ENCODE data around the gene SEZ6L2.

The SEZ6L2 gene

GRCh38 chr16:29904947-29905346, 5.6 kb upstream of the SEZ6L2 start:
- H3K4me1 ChIP-seq (ENCODE audit: insufficient read depth, low read length): peaks cover 3% of the 10 kb centered on the region
- H3K4me3 ChIP-seq (ENCODE audit: low read length): no peak overlapping the region
- peaks cover 3% of the 10 kb centered on the region for H3K36me3 ChIP-seq (ENCODE audit: insufficient read depth, low read length)
- no peak overlapping the region for H2AFZ ChIP-seq (ENCODE audit: low read depth, low read length)
- H3K9me3 ChIP-seq (ENCODE audit: low read length): no peaks in the 10 kb centered on the region
- H3K27me3 ChIP-seq (ENCODE audit: insufficient read depth, low read length): peaks cover 2% of the 10 kb centered on the region

- Histone ChIP-seq H3K4me3 (ENCODE audit: low read length) (no peak overlapping the region), H3K9me3 (ENCODE audit: low read length) (no peaks in the 10 kb centered on the region), H3K27me3 (ENCODE audit: insufficient read depth, low read length) (peaks cover 2% of the 10 kb centered on the region), H3K4me1 (ENCODE audit: insufficient read depth, low read length) (peaks cover 11% of the 10 kb centered on the region), H2AFZ (ENCODE audit: low read depth, low read length) (no peak overlapping the region), H3K36me3 (ENCODE audit: insufficient read depth, low read length) (peaks cover 3% of the 10 kb centered on the region)
Observed at GRCh38 chr16:29903590-29903989, 4.2 kb upstream of the SEZ6L2 start.

- H3K4me3 ChIP-seq (ENCODE audit: low read length): no peak overlapping the region
- H3K36me3 ChIP-seq (ENCODE audit: insufficient read depth, low read length): peaks cover 2% of the 10 kb centered on the region
- H3K9me3 ChIP-seq (ENCODE audit: low read length): no peaks in the 10 kb centered on the region
- H3K4me1 ChIP-seq (ENCODE audit: insufficient read depth, low read length): peaks cover 26% of the 10 kb centered on the region
- H2AFZ ChIP-seq (ENCODE audit: low read depth, low read length): no peak overlapping the region
- peaks cover 2% of the 10 kb centered on the region for H3K27me3 ChIP-seq (ENCODE audit: insufficient read depth, low read length)
Observed at GRCh38 chr16:29901607-29901945, 2.2 kb upstream of the SEZ6L2 start.

- H3K9me3 ChIP-seq (ENCODE audit: low read length): no peaks in the 10 kb centered on the region
- H3K4me1 ChIP-seq (ENCODE audit: insufficient read depth, low read length): peaks cover 28% of the 10 kb centered on the region
- H3K36me3 ChIP-seq (ENCODE audit: insufficient read depth, low read length): no peaks in the 10 kb centered on the region
- peak overlapping the region; percentile 66 for H3K4me3 ChIP-seq (ENCODE audit: low read length)
- H3K27me3 ChIP-seq (ENCODE audit: insufficient read depth, low read length): peaks cover 2% of the 10 kb centered on the region
- no peak overlapping the region for H2AFZ ChIP-seq (ENCODE audit: low read depth, low read length)
Observed at GRCh38 chr16:29900888-29901606, 1.7 kb upstream of the SEZ6L2 start.

- peak within 1 kb of the TSS; percentile 66 for H3K4me3 ChIP-seq (ENCODE audit: low read length)
- H2AFZ ChIP-seq (ENCODE audit: low read depth, low read length): peak within 1 kb of the TSS; percentile 57
- H3K4me1 ChIP-seq (ENCODE audit: insufficient read depth, low read length): peaks cover 28% of the 10 kb centered on the region
- H3K36me3 ChIP-seq (ENCODE audit: insufficient read depth, low read length): no peaks in the 10 kb centered on the region
- H3K27me3 ChIP-seq (ENCODE audit: insufficient read depth, low read length): peaks cover 2% of the 10 kb centered on the region
- no peaks in the 10 kb centered on the region for H3K9me3 ChIP-seq (ENCODE audit: low read length)
Observed at GRCh38 chr16:29900102-29900887, 945 bp upstream of the SEZ6L2 start, which contains the start of gene ASPHD1. Gene ASPHD1 (plus strand): TSS chr16:29900488. CDS start chr16:29900972, 484 bp downstream.

- Histone ChIP-seq H2AFZ (ENCODE audit: low read depth, low read length) (peak overlapping the region; percentile 57), H3K9me3 (ENCODE audit: low read length) (no peaks in the 10 kb centered on the region), H3K4me1 (ENCODE audit: insufficient read depth, low read length) (peaks cover 28% of the 10 kb centered on the region), H3K27me3 (ENCODE audit: insufficient read depth, low read length) (peaks cover 2% of the 10 kb centered on the region), H3K4me3 (ENCODE audit: low read length) (peak overlapping the region; percentile 66), H3K36me3 (ENCODE audit: insufficient read depth, low read length) (no peaks in the 10 kb centered on the region)
Observed at GRCh38 chr16:29898804-29899515, 390 bp downstream of the SEZ6L2 start.

- peak overlapping the region; percentile 66 for H3K4me3 ChIP-seq (ENCODE audit: low read length)
- peaks cover 2% of the 10 kb centered on the region for H3K27me3 ChIP-seq (ENCODE audit: insufficient read depth, low read length)
- no peaks in the 10 kb centered on the region for H3K9me3 ChIP-seq (ENCODE audit: low read length)
- H2AFZ ChIP-seq (ENCODE audit: low read depth, low read length): peak overlapping the region; percentile 57
- H3K4me1 ChIP-seq (ENCODE audit: insufficient read depth, low read length): peaks cover 28% of the 10 kb centered on the region
- no peaks in the 10 kb centered on the region for H3K36me3 ChIP-seq (ENCODE audit: insufficient read depth, low read length)
Observed at GRCh38 chr16:29898135-29898803, 1.1 kb downstream of the SEZ6L2 start.

GRCh38 chr16:29897333-29897732, 2.0 kb downstream of the SEZ6L2 start:
- Histone ChIP-seq H2AFZ (ENCODE audit: low read depth, low read length) (no peak overlapping the region), H3K36me3 (ENCODE audit: insufficient read depth, low read length) (no peaks in the 10 kb centered on the region), H3K27me3 (ENCODE audit: insufficient read depth, low read length) (peaks cover 2% of the 10 kb centered on the region), H3K4me1 (ENCODE audit: insufficient read depth, low read length) (peaks cover 29% of the 10 kb centered on the region), H3K4me3 (ENCODE audit: low read length) (no peak overlapping the region), H3K9me3 (ENCODE audit: low read length) (no peaks in the 10 kb centered on the region)

- Histone ChIP-seq H3K4me3 (ENCODE audit: low read length) (no peak overlapping the region), H3K9me3 (ENCODE audit: low read length) (no peaks in the 10 kb centered on the region), H3K36me3 (ENCODE audit: insufficient read depth, low read length) (no peaks in the 10 kb centered on the region), H3K27me3 (ENCODE audit: insufficient read depth, low read length) (peaks cover 2% of the 10 kb centered on the region), H3K4me1 (ENCODE audit: insufficient read depth, low read length) (peaks cover 34% of the 10 kb centered on the region), H2AFZ (ENCODE audit: low read depth, low read length) (no peak overlapping the region)
Observed at GRCh38 chr16:29896841-29897240, 2.5 kb downstream of the SEZ6L2 start.

- Histone ChIP-seq H3K4me1 (ENCODE audit: insufficient read depth, low read length) (peaks cover 29% of the 10 kb centered on the region), H3K36me3 (ENCODE audit: insufficient read depth, low read length) (no peaks in the 10 kb centered on the region), H3K27me3 (ENCODE audit: insufficient read depth, low read length) (no peaks in the 10 kb centered on the region), H3K4me3 (ENCODE audit: low read length) (no peak overlapping the region), H2AFZ (ENCODE audit: low read depth, low read length) (no peak overlapping the region), H3K9me3 (ENCODE audit: low read length) (no peaks in the 10 kb centered on the region)
Observed at GRCh38 chr16:29894352-29894751, 5.0 kb downstream of the SEZ6L2 start.

- H3K4me1 ChIP-seq (ENCODE audit: insufficient read depth, low read length): peaks cover 26% of the 10 kb centered on the region
Observed at GRCh38 chr16:29893553-29893952, 5.8 kb downstream of the SEZ6L2 start.

GRCh38 chr16:29892458-29892813, 6.9 kb downstream of the SEZ6L2 start:
- H3K27me3 ChIP-seq (ENCODE audit: insufficient read depth, low read length): no peaks in the 10 kb centered on the region
- no peaks in the 10 kb centered on the region for H3K9me3 ChIP-seq (ENCODE audit: low read length)
- H3K4me1 ChIP-seq (ENCODE audit: insufficient read depth, low read length): peaks cover 15% of the 10 kb centered on the region
- no peak overlapping the region for H3K4me3 ChIP-seq (ENCODE audit: low read length)
- no peak overlapping the region for H2AFZ ChIP-seq (ENCODE audit: low read depth, low read length)
- H3K36me3 ChIP-seq (ENCODE audit: insufficient read depth, low read length): peaks cover 4% of the 10 kb centered on the region

More at GRCh38 chr16:29893553-29893952, 5.8 kb downstream of the SEZ6L2 start:
- no peak overlapping the region for H2AFZ ChIP-seq (ENCODE audit: low read depth, low read length)
- H3K9me3 ChIP-seq (ENCODE audit: low read length): no peaks in the 10 kb centered on the region
- H3K27me3 ChIP-seq (ENCODE audit: insufficient read depth, low read length): no peaks in the 10 kb centered on the region
- H3K4me3 ChIP-seq (ENCODE audit: low read length): no peak overlapping the region
- H3K36me3 ChIP-seq (ENCODE audit: insufficient read depth, low read length): peaks cover 4% of the 10 kb centered on the region
